Sigmoid colon (tissue), 7 donors: ENCODE measurements around the gene AIG1. TPM values are rescaled to one million over a fixed set of nuclear protein-coding genes. Genes with fewer than 3 reads are reported as not detected.

Experiments used
- DNase-seq: peaks from one replicate; pipeline ENCODE4 v3.0.0-alpha.2; 2019
- H3K27ac ChIP-seq, 4 donors: fragments of 200-600 bp; sonication (generic); one replicate each; pipeline ENCODE4 v1.5.1; 2016 to 2019; ENCODE audit warnings: mild to moderate bottlenecking in 1 of 4
- H3K27me3 ChIP-seq, 3 donors: fragments of 200-600 bp; sonication (generic); one replicate each; pipeline ENCODE4 v1.5.1; 2019; ENCODE audit warnings: mild to moderate bottlenecking in 1 of 3
- H3K36me3 ChIP-seq, 4 donors: fragments of 200-600 bp; sonication (generic); one replicate each; pipeline ENCODE4 v1.5.1; 2016 to 2019
- H3K4me1 ChIP-seq, 4 donors: fragments of 200-600 bp; sonication (generic); one replicate each; pipeline ENCODE4 v1.5.1; 2017 to 2019
- H3K4me3 ChIP-seq, 4 donors: fragments of 200-600 bp; sonication (generic); one replicate each; pipeline ENCODE4 v1.5.1; 2017 to 2019; ENCODE audit warnings: mild to moderate bottlenecking in 2 of 4, moderate library complexity in 1 of 4
- H3K9me3 ChIP-seq, 4 donors: fragments of 200-600 bp in 3 of 4; sonication (generic) in 3 of 4; one replicate each; pipeline versions ENCODE4 v1.5.1 to v1.6.1; 2013 to 2019
- CTCF ChIP-seq, 4 experiments: fragments of 450-650 bp in 3 of 4; fragments of 200-600 bp in 1 of 4; IDR thresholded peaks; one replicate each; pipeline ENCODE4 v1.5.1; 2016 to 2019; ENCODE audit warnings: antibody characterized with exemption in 4 of 4, mild to moderate bottlenecking in 3 of 4, moderate library complexity in 2 of 4
- EP300 ChIP-seq, 4 donors: sonication (generic); formaldehyde crosslinking; IDR thresholded peaks; one replicate each; pipeline ENCODE4 v1.6.1; 2017; ENCODE audit warnings: antibody characterized with exemption in 4 of 4
- POLR2A ChIP-seq, 2 donors: fragments of 450-650 bp; IDR thresholded peaks; one replicate each; pipeline ENCODE4 v1.6.1; 2016; ENCODE audit warnings: antibody characterized with exemption in 2 of 2, mild to moderate bottlenecking in 2 of 2, moderate library complexity in 2 of 2
- POLR2AphosphoS5 ChIP-seq, 4 donors: sonication (generic); formaldehyde crosslinking; IDR thresholded peaks; one replicate each; pipeline ENCODE4 v1.6.1; 2017; ENCODE audit warnings: antibody characterized with exemption in 4 of 4
- WGBS, 2 donors: extraction: QIAGEN DNeasy Blood & Tissue Kit; methylation state at CpG; one replicate each; pipeline ENCODE4 v1.1.7; 2013; 5-methylcytosine and 5-hydroxymethylcytosine counted together
- intact Hi-C: fragments of 100-400 bp; cut with DNase I; formaldehyde crosslinking; loops from one replicate; pipeline ENCODE4 v1.15.1; 2023
- polyA plus RNA-seq, 3 donors: library from polyadenylated mRNA; stranded (reverse); fragments of 200-250 nt; gene quantifications; one replicate each; pipeline ENCODE4 v1.2.3, GENCODE V29; 2013
- total RNA-seq, 4 donors: library from RNA; depleted of rRNA; stranded (reverse); fragments of >200 nt; gene quantifications; one replicate each; pipeline ENCODE4 v1.1.0, GENCODE V29; 2016
- donor health status: healthy with polysubstance abuse.
- donor health status: Bipolar disorder and iron deficiency.
- donor health status: healthy.

The AIG1 gene
- total and polyA plus RNA-seq, 7 donors, result 10.9 to 30.7 (median 20.6) TPM

GRCh38 chr6:143064271-143064670 lies 3.6 kb downstream of the AIG1 start:
- no peaks in the 10 kb centered on the region for H3K9me3 ChIP-seq
- H3K4me3 ChIP-seq, result no peak overlapping the region
- H3K27me3 ChIP-seq, result no peaks in the 10 kb centered on the region
- TF ChIP-seq EP300 (IDR thresholded peaks at IDR 0.05) (no peak), CTCF (IDR thresholded peaks at IDR 0.05) (no peak), POLR2AphosphoS5 (IDR thresholded peaks at IDR 0.05) (no peak), POLR2A (IDR thresholded peaks at IDR 0.05) (no peak)
- intact Hi-C loops, result loop anchor here (10.0 kb wide), 1 partner anchor 219 kb away; no protein-coding TSS in a partner anchor
- H3K4me1 ChIP-seq, result peaks cover 0 to 19% (median 11%) of the 10 kb centered on the region in 4 donors
- no peak overlapping the region for H3K27ac ChIP-seq
- WGBS, 2 donors, result 91 to 96% methylated on average over 1 of the region's 1 CpG
- DNase-seq, result no peak
- H3K36me3 ChIP-seq, result no peaks in the 10 kb centered on the region

DNA sequence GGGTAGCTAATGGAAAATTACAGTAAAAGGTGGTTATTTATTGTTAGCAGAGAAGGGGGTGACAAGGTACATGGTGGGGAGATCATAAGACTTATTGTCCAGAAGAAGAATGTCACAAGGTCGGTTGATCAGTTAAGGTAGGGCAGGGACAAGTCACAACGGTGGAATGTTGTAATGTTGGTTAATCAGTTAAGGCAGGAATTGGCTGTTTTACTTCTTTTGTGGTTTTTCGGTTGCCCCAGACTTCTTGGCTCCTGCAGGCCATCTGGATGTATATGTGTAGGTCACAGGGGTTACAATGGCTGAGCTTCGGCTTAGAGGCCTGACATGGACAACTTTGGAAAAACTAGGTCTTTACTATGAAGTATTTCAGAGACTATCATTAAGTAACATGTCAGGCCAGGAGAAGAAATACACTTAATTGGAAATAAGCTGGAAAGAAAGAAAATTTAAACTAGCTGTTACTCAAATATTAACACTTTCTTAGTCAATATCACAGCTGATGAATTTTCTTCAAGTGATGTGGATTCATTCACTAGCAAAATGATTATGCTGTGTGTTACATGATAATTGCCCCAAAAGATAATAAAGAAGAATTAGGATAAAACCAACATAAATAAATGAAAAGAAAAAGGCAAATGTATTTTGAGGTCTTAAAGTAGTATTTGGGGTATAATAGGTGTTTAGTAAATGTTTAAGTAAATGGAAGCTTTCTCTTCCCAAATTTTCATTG lies 4.4 kb downstream of the AIG1 start:
- no peaks in the 10 kb centered on the region for H3K36me3 ChIP-seq
- H3K4me1 ChIP-seq, result peaks cover 0 to 12% (median 8%) of the 10 kb centered on the region in 4 donors
- H3K27me3 ChIP-seq, result no peaks in the 10 kb centered on the region
- TF ChIP-seq POLR2AphosphoS5 (IDR thresholded peaks at IDR 0.05), result no peak
- DNase-seq, result no peak
- no peak overlapping the region for H3K4me3 ChIP-seq
- no peak overlapping the region for H3K27ac ChIP-seq
- intact Hi-C loops, result loop anchor here (10.0 kb wide), 1 partner anchor 220 kb away; no protein-coding TSS in a partner anchor
- no peaks in the 10 kb centered on the region for H3K9me3 ChIP-seq
- WGBS, 2 donors, result 64 to 66% methylated on average over 4 of the region's 4 CpGs

- no peak for DNase-seq
- H3K27me3 ChIP-seq, result no peaks in the 10 kb centered on the region
- TF ChIP-seq EP300 (IDR thresholded peaks at IDR 0.05) (no peak), POLR2A (IDR thresholded peaks at IDR 0.05) (no peak), POLR2AphosphoS5 (IDR thresholded peaks at IDR 0.05) (no peak), CTCF (IDR thresholded peaks at IDR 0.05) (no peak)
- no peak overlapping the region for H3K4me3 ChIP-seq
- no peak overlapping the region for H3K27ac ChIP-seq
- H3K36me3 ChIP-seq, result no peaks in the 10 kb centered on the region
- H3K9me3 ChIP-seq, result no peaks in the 10 kb centered on the region
- intact Hi-C loops, result loop anchor here (10.0 kb wide), 1 partner anchor 223 kb away; no protein-coding TSS in a partner anchor
- WGBS, 2 donors, result 90 to 94% methylated on average over 1 of the region's 1 CpG
- H3K4me1 ChIP-seq, result no peaks in the 10 kb centered on the region
These were observed 7.3 kb downstream of the AIG1 start for GRCh38 chr6:143068001-143068400.

DNA sequence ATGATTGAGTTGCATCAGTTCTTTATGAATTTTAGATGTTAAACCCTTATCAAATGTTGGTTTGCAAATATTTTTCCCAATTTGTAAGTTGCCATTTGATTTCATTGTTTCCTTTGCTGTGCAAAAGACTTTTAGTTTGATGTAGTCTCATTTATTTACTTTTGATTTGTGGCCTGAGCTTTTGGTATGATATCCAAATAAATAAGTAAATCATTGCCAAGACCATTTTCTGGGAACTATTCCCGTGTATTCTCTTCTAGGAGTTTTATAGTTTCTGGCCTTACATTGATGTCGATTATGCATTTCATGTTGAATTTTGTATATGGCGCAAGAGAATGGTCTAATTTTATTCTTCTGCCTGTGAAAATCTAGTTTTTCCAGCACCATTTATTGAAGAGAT lies 13.4 kb downstream of the AIG1 start:
- no peak overlapping the region for H3K4me3 ChIP-seq
- H3K36me3 ChIP-seq, result no peaks in the 10 kb centered on the region
- no peak for DNase-seq
- no peaks in the 10 kb centered on the region for H3K27me3 ChIP-seq
- WGBS, 2 donors, result 75 to 83% methylated on average over 3 of the region's 3 CpGs
- H3K4me1 ChIP-seq, result no peaks in the 10 kb centered on the region
- TF ChIP-seq POLR2A (IDR thresholded peaks at IDR 0.05), result no peak
- TF ChIP-seq EP300 (IDR thresholded peaks at IDR 0.05), result no peak
- no peak for TF ChIP-seq CTCF (IDR thresholded peaks at IDR 0.05)
- no peak for TF ChIP-seq POLR2AphosphoS5 (IDR thresholded peaks at IDR 0.05)
- peaks cover 0 to 5% (median 0%) of the 10 kb centered on the region in 4 donors for H3K9me3 ChIP-seq
- intact Hi-C loops, result no loop called here
- no peak overlapping the region for H3K27ac ChIP-seq

GRCh38 chr6:143074670-143075318 lies 14.1 kb downstream of the AIG1 start:
- H3K36me3 ChIP-seq, result no peaks in the 10 kb centered on the region
- peaks cover 0 to 5% (median 0%) of the 10 kb centered on the region in 4 donors for H3K9me3 ChIP-seq
- no peaks in the 10 kb centered on the region for H3K4me1 ChIP-seq
- DNase-seq, result no peak
- TF ChIP-seq POLR2A (IDR thresholded peaks at IDR 0.05) (no peak), POLR2AphosphoS5 (IDR thresholded peaks at IDR 0.05) (no peak), CTCF (IDR thresholded peaks at IDR 0.05) (no peak), EP300 (IDR thresholded peaks at IDR 0.05) (no peak)
- no peak overlapping the region for H3K4me3 ChIP-seq
- no peak overlapping the region for H3K27ac ChIP-seq
- intact Hi-C loops, result no loop called here
- H3K27me3 ChIP-seq, result no peaks in the 10 kb centered on the region
- WGBS, 2 donors, result 80 to 93% methylated on average over 3 of the region's 3 CpGs
